Kidney glomerular epithelial cell (primary cell): ENCODE data around the gene MTRF1.

Source experiments
- DNase-seq: peaks from one replicate; lab custom pipeline; 2025; lab: John Stamatoyannopoulos, UW

MTRF1 gene, protein sequence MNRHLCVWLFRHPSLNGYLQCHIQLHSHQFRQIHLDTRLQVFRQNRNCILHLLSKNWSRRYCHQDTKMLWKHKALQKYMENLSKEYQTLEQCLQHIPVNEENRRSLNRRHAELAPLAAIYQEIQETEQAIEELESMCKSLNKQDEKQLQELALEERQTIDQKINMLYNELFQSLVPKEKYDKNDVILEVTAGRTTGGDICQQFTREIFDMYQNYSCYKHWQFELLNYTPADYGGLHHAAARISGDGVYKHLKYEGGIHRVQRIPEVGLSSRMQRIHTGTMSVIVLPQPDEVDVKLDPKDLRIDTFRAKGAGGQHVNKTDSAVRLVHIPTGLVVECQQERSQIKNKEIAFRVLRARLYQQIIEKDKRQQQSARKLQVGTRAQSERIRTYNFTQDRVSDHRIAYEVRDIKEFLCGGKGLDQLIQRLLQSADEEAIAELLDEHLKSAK

DNA sequence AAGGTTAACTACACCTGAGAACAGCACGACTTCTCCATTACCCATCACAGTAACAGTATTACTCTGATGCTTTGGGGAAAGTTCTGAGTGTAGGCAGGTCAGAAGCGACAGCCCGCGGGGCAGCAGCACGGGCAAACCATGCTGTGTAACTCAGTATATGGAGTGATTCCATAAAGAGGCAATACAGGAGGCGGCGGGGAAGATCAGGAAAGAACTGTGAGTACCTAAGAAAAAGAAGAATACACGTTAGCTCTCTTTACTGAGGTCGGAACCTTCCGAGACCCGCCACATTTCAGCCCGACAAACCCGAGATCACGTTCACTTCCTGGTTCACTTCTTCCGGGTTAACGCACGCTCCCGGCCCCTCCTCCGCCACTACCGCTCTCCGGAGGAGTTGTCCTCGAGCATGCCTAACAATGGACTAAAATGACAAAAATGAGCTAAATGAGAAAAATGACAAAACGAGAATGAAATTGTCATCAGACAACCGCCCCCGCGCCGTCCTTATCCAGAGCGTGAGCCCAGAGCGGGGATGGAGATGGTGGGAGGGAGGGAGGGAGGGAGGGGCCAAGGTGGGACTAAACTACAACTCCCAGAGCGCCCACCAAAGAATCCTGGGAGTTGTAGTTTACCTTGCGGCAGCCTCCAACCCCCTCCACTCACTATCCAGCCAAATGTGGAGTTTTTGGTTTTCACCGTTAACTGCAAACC lies at the start of gene MTRF1:
Gene MTRF1, minus strand, starts transcription at position 316 of the 711 bp plus-strand sequence. CDS start 2,669 bp downstream, outside the sequence.
- peak; percentile 80 for DNase-seq

GRCh38 chr13:41313117-41313516 lies 49.7 kb upstream of the MTRF1 start:
- DNase-seq: no peak

DNA sequence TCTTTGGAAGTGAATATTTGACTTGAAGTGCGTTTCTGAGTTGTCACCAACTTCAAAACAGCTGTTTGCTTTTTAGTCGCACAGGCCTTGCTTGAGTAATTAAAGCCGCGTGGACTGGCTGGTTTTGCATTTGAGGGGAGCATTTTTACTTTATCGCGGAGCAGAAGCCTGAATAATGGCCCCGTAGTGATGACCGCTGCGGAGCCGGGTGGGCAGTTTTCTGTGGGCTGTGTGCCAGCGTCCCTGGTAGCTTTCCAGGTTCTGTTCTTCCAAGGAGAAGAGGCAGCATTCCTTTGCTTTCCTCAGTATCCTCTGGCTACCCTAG lies 48.8 kb upstream of the MTRF1 start:
- peak; percentile 35 for DNase-seq

- peak; percentile 49 for DNase-seq
Observed at GRCh38 chr13:41311406-41312175, 48.2 kb upstream of the MTRF1 start.

DNA sequence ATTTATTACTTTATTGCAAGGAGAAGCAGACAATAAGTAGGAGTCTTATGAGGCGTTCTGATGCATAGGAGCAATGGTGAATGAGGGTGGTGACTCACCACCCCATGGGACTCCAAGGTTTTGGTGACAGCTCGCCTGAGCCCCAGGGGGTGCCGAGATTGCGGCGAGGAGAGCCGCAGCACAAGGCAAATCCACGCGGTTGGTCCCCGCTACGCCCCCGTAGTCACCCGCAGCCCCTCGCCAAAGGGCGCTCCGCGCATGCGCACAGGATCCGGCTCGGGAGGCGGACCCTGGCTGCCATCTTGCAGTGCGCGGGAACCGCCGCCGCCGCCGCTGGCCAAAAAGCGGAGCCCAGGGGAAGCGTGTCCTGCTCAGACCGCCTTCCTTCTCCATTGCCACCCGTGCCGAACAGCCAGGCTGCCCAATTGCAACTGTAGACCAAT lies 47.6 kb upstream of the MTRF1 start, which contains the start of gene NAA16:
Gene NAA16, plus strand, starts transcription at position 305 of the 443 bp plus-strand sequence. CDS start 262 bp downstream, outside the sequence.
- peak; percentile 83 for DNase-seq

- no peak for DNase-seq
Observed at GRCh38 chr13:41307884-41308640, 44.7 kb upstream of the MTRF1 start.

DNA sequence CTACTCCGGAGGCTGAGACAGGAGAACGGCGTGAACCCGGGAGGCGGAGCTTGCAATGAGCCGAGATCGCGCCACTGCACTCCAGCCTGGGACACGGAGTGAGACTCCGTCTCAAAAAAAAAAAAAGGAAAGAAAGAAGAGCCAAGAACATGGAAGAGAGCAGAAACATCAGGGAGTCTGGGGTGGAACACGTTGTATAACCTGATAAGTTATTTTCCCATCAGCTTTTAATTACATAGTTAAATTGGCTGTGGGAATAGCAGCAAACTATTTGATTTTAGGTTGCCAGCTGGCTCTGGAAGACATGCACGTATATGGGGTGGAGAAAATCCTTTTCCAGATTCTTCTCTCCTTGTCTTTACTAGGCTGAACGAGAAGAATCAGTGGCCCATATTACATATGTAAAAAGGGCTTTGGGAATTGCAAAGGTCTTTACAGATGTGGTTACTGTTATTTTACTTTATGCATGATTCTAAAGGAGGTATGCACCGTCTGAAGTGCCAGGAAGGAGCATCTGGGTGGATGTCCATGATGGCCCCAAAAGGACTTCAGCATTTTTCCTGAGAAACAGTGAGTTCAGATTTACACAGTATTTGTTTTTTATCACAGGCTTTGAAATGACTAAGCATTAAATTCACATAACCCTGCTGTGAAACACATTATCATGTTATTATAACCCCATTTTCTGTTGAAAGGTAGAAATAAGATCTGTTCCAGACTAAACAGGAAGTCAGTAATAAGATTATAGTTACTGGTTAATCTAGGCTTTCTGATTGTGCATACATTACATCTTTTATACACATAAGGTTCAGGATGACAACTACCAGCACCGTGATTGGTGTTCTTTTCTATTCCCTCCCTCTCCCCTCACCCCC lies 43.1 kb upstream of the MTRF1 start:
- peak; percentile 32 for DNase-seq

DNA sequence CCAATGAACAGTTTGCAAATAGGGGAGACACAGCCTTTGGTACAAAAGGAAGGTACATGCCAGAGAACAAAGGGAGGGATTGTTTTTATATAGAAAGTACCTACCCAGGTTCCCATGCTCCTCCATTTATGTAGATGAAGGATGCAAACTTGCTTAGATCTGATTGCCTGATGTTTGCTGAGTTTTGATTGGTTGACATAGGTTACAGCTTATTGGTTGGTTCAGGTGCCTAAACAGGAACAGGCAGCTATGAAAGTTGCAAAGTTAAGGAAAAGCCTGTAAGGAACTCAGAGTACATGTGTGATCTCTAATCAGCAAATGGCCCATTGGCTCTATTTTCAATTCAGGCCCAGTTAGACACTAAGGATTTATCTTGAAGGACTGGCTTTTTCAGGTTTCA lies 41.2 kb upstream of the MTRF1 start:
- DNase-seq: no peak

DNA sequence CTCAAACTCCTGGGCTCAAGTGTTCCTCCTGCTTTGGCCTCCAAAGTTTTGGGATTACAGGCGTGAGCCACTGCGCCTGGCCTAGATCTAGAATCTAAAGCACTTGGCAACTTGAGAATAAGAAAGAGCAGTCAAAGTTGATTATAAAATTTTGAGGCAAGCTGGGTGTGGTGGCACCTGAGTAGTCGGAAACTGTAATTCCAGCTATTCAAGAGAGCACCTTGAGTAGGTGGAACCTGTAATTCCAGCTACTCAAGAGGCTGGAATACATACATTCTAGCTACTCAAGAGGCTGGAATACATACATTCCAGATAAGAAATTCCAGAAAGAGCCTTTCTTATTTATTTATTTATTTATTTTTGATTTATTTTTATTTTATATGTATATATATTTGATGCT lies 39.4 kb upstream of the MTRF1 start:
- DNase-seq: no peak

- no peak for DNase-seq
Observed at GRCh38 chr13:41299316-41300094, 36.1 kb upstream of the MTRF1 start.

DNA sequence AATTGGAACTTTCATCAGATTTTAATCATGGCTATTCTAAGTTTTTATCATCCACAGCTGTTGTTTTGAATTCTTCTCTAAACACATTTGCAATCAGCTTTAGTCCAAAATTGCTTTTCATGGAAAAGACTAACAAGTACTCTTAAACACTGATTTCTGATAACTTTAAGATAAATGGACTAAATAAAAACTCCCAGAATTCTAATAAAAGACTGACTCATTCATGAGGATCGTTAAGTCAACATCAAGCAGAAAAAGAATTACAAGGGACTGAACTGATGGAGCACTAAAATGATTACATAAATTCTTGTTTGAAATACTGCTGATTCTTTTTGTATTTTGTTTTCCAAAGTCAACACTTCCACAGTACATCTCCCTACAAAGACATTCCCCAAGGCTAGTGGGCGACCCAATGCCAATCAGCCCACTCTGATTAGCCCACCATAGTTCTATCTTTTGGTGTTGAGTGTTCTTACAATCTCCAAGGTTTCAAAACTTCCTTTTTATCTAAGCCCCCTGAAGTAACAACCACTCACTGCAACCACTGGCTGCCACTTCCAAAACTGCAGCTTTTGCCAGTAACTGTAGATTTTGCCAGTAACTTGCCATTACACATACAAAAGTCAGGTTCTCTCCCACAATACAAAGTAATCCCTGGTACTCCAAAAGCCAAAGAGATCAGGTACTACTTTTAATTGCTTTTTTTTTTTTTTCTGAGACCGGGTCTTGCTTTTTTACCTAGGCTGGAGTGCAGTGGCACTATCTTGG lies 33.7 kb upstream of the MTRF1 start:
- no peak for DNase-seq

DNA sequence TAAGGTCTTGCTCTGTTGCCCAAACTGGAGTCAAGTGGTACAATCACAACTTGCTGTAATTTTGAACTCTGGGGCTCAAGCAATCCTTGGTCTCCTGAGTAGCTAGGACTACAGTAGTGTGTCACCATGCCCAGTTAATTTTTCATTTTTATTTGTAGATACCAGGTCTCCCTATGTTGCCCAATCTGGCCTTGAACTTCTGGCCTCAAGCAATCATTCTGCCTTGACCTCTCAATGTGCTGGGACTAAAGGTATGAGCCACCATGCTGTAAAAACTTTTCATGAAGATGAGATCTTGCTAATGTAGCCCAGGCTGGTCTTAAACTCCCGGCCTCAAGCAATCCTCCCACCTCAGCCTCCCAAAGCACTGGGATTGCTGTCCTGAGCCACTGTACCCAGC lies 32.6 kb upstream of the MTRF1 start:
- no peak for DNase-seq

DNA sequence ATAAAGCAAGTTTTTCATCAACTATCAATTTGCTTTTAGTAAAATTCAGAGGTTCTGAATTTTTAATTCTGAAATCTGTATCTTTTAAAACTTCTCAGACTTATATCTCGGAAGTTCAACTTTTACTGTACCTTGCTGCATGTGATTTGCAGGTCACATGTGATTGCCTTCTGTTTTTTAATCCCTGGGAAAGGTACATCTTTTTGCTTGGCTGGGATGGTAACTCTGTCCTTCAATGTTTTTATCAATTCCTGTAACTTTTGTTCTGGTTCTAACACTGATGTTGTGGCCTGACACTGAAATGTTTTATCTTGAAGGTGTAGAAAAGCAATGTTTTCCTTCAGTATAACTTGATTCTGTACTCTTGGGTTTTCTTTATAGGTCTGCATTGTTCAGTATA lies 31.5 kb upstream of the MTRF1 start:
- DNase-seq: no peak

DNA sequence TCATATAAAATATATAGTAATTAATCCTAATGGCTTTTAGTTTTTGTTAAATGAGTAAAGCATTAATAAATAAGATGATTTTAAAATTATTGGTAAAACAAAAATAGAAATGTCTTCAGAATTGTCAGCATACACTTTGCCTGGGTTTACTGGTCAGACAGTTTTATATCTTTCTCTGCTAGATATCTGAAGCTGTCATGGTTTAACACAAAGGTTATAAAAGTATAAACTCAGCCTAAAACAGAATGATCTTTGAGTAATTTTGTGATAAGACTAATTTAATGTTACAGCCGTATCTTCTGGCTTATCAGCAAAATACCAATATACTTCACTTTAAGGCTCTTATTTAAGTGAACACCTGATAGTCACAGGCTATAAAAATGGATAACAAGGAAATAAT lies 29.9 kb upstream of the MTRF1 start:
- DNase-seq: no peak

DNA sequence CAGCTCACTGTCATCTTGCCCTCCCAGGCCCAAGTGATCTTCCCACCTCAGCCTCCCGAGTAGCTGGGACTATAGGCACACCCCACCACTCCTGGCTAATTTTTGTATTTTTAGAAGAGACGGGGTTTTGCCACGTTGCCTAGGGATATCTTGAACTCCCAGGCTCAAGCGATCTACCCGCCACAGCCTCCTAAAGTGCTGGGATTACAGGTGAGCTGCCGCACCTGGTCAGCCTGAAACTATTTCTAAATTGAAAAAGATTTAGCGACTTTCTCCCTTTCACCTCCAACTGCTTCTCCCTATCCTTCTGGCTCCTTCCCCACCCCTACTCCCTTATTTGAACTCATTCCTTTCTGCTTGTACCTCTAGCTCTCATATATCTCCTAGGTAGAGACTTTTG lies 27.9 kb upstream of the MTRF1 start:
- no peak for DNase-seq

GRCh38 chr13:41289463-41289881 lies 26.1 kb upstream of the MTRF1 start:
- DNase-seq: no peak

DNA sequence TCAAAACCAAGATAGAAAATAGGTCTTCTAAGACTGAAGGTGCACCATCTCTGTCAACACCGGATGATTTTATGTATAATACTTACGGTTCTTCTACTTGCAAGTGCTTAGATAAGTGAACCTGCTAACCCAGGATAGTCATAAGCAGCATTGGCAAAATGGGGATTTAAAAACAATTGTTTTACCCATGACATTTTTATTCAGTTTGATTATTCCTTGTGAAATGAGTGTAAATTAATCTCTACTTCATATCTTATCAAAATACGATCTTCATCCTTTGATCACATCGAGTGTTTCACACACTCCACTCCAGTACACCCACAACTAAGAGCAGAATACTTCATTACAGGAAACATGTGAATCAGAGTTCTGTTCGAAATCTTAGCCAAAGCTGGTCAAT lies 23.0 kb upstream of the MTRF1 start:
- no peak for DNase-seq

- peak; percentile 74 for DNase-seq
Observed at GRCh38 chr13:41284512-41285288, 21.3 kb upstream of the MTRF1 start.
